Measurements from ENCODE around the gene NOS1AP.

DNA sequence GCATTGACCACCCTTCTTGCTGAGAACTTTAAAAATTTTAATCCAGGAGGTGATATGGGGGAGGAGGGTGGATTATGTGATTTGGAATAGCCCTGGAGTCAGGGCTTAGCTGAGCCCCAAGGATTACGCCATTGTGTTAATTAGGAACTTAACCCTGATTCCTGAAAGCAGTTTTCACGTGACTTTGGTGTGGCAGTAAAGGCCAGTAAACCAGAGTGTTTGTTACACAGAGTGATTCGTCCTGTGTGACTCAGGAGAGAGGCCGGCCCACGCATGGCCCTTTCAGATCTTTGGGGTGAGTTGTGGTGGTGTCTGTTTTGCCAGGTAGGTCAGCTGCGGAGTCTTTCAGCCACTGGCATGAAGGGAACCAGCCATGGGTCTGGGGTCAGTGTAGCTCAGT, 107.6 kb downstream of the NOS1AP start:
- TF ChIP-seq, protein P1, sequence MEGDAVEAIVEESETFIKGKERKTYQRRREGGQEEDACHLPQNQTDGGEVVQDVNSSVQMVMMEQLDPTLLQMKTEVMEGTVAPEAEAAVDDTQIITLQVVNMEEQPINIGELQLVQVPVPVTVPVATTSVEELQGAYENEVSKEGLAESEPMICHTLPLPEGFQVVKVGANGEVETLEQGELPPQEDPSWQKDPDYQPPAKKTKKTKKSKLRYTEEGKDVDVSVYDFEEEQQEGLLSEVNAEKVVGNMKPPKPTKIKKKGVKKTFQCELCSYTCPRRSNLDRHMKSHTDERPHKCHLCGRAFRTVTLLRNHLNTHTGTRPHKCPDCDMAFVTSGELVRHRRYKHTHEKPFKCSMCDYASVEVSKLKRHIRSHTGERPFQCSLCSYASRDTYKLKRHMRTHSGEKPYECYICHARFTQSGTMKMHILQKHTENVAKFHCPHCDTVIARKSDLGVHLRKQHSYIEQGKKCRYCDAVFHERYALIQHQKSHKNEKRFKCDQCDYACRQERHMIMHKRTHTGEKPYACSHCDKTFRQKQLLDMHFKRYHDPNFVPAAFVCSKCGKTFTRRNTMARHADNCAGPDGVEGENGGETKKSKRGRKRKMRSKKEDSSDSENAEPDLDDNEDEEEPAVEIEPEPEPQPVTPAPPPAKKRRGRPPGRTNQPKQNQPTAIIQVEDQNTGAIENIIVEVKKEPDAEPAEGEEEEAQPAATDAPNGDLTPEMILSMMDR (IDR thresholded peaks at IDR 0.05; ENCODE audit: low read depth, low read length), result no peak
- no peak for TF ChIP-seq POLR2A (IDR thresholded peaks at IDR 0.05; ENCODE audit: extremely low read depth, insufficient read length)
